Activated CD8-positive, alpha-beta memory T cell treated with anti-CD3 and anti-CD28 coated beads, Interleukin-2, amount 50 U/mL, for 48 hours (primary cell): ENCODE results near the gene FANCD2.
"Not testable (repeated sequence)": the region's sequence is repeated elsewhere in the genome, so short reads cannot be mapped to it uniquely, and the experiment has no call there.

ENCODE experiments used
- DNase-seq: peaks from one replicate; pipeline ENCODE4 v3.0.0-alpha.2; 2020

Gene FANCD2

GRCh38 chr3:10108091-10108490, 81.9 kb downstream of the FANCD2 start, which contains the start of gene FANCD2OS:
Gene FANCD2OS, minus strand, starts transcription at chr3:10108255. Its CDS starts 3,481 bp downstream, at chr3:10104774.
- no peak for DNase-seq

GRCh38 chr3:10115326-10116137, 89.3 kb downstream of the FANCD2 start, which contains the start of gene BRK1:
Gene BRK1, plus strand, starts transcription at chr3:10115675. Its CDS starts 27 bp downstream, at chr3:10115702.
- peak; percentile 94 for DNase-seq

GRCh38 chr3:10116138-10116460, 89.9 kb downstream of the FANCD2 start:
- no peak for DNase-seq

GRCh38 chr3:10116928-10117327, 90.7 kb downstream of the FANCD2 start:
- DNase-seq: no peak

GRCh38 chr3:10119376-10119775, 93.1 kb downstream of the FANCD2 start:
- no peak for DNase-seq

GRCh38 chr3:10121064-10121463, 94.8 kb downstream of the FANCD2 start:
- DNase-seq: no peak

GRCh38 chr3:10122724-10123123, 96.5 kb downstream of the FANCD2 start:
- DNase-seq: no peak

GRCh38 chr3:10135872-10136271, 109.6 kb downstream of the FANCD2 start:
- not testable (repeated sequence) for DNase-seq

GRCh38 chr3:10136426-10137005, 110.3 kb downstream of the FANCD2 start:
- DNase-seq: no peak

GRCh38 chr3:10137178-10137577, 110.9 kb downstream of the FANCD2 start:
- DNase-seq: no peak

GRCh38 chr3:10140996-10141546, 114.8 kb downstream of the FANCD2 start:
- DNase-seq: no peak

- DNase-seq: no peak
Observed at GRCh38 chr3:10142707-10143560, 116.7 kb downstream of the FANCD2 start.

- no peak for DNase-seq
Observed at GRCh38 chr3:10145685-10146084, 119.4 kb downstream of the FANCD2 start.

GRCh38 chr3:10149226-10149625, 123.0 kb downstream of the FANCD2 start:
- no peak for DNase-seq

- no peak for DNase-seq
Observed at GRCh38 chr3:10150987-10151386, 124.8 kb downstream of the FANCD2 start.
